Breast epithelium (tissue), 4 donors: ENCODE results near the gene PMEPA1. TPM values are rescaled to one million over a fixed set of nuclear protein-coding genes. Genes with fewer than 3 reads are reported as not detected.

Experiments used
- DNase-seq, 2 donors: peaks; one replicate each; pipeline ENCODE4 v3.0.0-alpha.2; 2019; ENCODE audit warnings: low spot score in 2 of 2
- H3K27ac ChIP-seq, 2 donors: fragments of 200-600 bp; sonication (generic) in 1 of 2; one replicate each; pipeline ENCODE4 v1.5.1; 2016 to 2019; ENCODE audit warnings: mild to moderate bottlenecking in 1 of 2
- H3K27me3 ChIP-seq, 2 donors: fragments of 200-600 bp; sonication (generic) in 1 of 2; one replicate each; pipeline versions ENCODE4 v1.5.1 to v1.6.0; 2017 to 2019; ENCODE audit warnings: control low read depth in 1 of 2, mild to moderate bottlenecking in 1 of 2
- H3K36me3 ChIP-seq: fragments of 200-600 bp; one replicate; pipeline ENCODE4 v1.5.1; 2019
- H3K4me1 ChIP-seq, 2 donors: fragments of 200-600 bp; sonication (generic); one replicate each; pipeline ENCODE4 v1.5.1; 2016 to 2019; ENCODE audit warnings: control low read depth in 1 of 2
- H3K4me3 ChIP-seq, 3 donors: fragments of 200-600 bp; sonication (generic); 1 replicate in 2 of 3; 2 replicates in 1 of 3; pipeline ENCODE4 v1.5.1; 2016 to 2019; ENCODE audit warnings: mild to moderate bottlenecking in 3 of 3, moderate library complexity in 2 of 3
- H3K9me3 ChIP-seq, 2 donors: fragments of 200-600 bp; sonication (generic) in 1 of 2; one replicate each; pipeline ENCODE4 v1.5.1; 2016 to 2019; ENCODE audit warnings: control low read depth in 1 of 2
- POLR2A ChIP-seq: fragments of 450-650 bp; IDR thresholded peaks from one replicate; pipeline ENCODE4 v1.6.1; 2016; ENCODE audit warnings: antibody characterized with exemption, mild to moderate bottlenecking, moderate library complexity
- POLR2AphosphoS5 ChIP-seq, 3 donors: sonication (generic); formaldehyde crosslinking; IDR thresholded peaks; one replicate each; pipeline ENCODE4 v1.6.1; 2017; ENCODE audit warnings: antibody characterized with exemption in 3 of 3
- intact Hi-C: fragments of 100-400 bp; cut with DNase I; formaldehyde crosslinking; loops from one replicate; pipeline ENCODE4 v1.15.1; 2023; ENCODE audit warnings: low total_unique reads
- total RNA-seq, 3 donors: library from RNA; depleted of rRNA; stranded (reverse); fragments of >200 nt; gene quantifications; one replicate each; pipeline ENCODE4 v1.1.0, GENCODE V29; 2016
- TF ChIP-seq, protein P1 (sequence below), 3 donors: fragments of 450-650 bp; IDR thresholded peaks; one replicate each; pipeline ENCODE4 v1.5.1; 2016 to 2017; ENCODE audit warnings: antibody characterized with exemption in 3 of 3, mild to moderate bottlenecking in 3 of 3, moderate library complexity in 3 of 3

Gene PMEPA1
- total RNA-seq, 3 donors from 2014 or later = 9.2 to 13.2 (median 13.1) TPM

DNA sequence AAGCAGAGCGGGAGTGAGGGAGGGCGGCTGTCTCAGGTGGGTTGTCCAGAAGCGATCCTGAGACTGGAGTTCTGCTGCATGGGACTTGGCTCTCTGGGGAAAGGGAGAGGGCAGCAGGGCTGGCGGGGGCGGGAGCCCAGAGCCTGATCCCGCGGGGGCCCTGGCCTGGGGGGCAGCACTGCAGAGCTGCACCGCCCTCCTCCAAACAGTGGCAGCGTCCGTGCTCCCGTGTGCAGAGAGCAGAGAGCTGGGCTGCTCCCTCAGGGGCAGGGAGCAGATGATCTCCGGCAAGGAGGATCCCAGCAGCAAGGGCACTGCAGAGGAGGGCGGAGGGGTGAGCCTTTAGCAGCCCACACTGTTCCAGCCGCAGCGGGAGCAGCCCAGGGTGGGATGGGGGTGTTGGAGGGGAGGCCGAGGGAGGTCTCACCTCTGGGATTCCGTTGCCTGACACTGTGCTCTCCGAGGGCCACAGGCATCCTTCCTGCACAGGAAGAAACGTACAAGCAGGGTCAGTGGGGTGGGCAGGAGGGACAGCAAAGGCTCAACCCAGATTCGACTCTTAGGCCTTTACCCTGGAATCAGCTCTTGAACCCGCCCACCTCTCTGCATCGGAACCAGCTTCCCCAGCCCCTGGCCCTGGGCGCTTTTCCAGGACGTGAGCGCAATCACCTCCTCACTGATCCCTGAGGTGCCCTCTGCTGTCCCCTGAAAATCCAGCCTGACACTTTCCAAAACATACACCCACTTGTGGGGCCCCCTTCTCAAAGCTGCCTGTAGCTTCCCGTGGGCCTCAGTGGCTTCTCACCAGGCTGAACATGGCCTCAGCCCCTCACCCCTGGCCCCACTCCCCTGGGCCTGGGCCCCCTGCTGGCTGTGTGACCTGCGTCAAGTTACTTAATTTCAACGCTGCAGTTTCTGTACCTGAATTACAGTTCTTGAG is 56.9 kb downstream of the PMEPA1 start:
- TF ChIP-seq, protein P1, sequence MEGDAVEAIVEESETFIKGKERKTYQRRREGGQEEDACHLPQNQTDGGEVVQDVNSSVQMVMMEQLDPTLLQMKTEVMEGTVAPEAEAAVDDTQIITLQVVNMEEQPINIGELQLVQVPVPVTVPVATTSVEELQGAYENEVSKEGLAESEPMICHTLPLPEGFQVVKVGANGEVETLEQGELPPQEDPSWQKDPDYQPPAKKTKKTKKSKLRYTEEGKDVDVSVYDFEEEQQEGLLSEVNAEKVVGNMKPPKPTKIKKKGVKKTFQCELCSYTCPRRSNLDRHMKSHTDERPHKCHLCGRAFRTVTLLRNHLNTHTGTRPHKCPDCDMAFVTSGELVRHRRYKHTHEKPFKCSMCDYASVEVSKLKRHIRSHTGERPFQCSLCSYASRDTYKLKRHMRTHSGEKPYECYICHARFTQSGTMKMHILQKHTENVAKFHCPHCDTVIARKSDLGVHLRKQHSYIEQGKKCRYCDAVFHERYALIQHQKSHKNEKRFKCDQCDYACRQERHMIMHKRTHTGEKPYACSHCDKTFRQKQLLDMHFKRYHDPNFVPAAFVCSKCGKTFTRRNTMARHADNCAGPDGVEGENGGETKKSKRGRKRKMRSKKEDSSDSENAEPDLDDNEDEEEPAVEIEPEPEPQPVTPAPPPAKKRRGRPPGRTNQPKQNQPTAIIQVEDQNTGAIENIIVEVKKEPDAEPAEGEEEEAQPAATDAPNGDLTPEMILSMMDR (IDR thresholded peaks at IDR 0.05) = no peak
- TF ChIP-seq POLR2A (no peak), POLR2AphosphoS5 (IDR thresholded peaks at IDR 0.05) (no peak)
- DNase-seq = peak in 1 of 2 donors; percentile 38
- Histone ChIP-seq H3K27me3 (no peaks in the 10 kb centered on the region), H3K4me1 (no peaks in the 10 kb centered on the region), H3K36me3 (no peaks in the 10 kb centered on the region), H3K9me3 (no peaks in the 10 kb centered on the region), H3K4me3 (no peak overlapping the region), H3K27ac (no peak overlapping the region)
- intact Hi-C loops = loop anchor here (1.0 kb wide), 1 partner anchor 39 kb away; no protein-coding TSS in a partner anchor

DNA sequence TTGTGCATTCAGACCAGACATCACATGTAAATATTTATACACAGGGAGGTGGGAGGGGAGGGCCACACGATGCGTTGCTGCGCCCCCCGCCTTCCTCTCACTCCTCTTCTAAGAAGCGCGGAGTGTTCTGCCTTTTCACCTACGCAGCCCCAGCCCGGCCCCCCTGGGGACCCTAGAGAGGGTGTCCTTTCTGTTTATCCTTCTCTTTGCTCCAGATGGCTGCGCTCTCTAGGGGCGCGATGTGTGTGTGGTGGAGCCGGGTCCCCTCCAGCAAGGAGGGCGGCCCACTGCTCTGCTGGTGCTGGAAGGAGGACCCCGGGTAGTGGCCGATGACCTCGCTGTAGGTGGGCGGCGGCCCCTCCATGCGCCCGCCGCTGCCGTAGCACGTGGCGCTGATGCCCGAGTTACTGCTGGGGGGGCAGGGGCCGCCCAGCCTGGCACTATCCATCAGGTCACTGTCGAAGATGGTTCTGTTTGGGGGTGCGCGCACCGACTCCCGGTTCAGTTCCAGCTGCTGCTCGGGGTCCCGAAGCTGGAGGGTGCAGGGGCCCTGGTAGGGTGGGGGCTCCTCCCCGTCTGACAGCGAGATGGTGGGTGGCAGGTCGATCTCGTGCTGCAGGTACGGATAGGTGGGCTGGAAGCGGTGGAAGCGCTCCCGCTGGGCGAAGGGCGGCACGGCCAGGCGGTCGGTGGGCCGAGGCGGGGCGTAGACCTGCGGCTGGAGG is 57.8 kb downstream of the PMEPA1 start:
- Histone ChIP-seq H3K27me3 (no peaks in the 10 kb centered on the region), H3K4me1 (no peaks in the 10 kb centered on the region), H3K9me3 (no peaks in the 10 kb centered on the region), H3K36me3 (no peaks in the 10 kb centered on the region), H3K4me3 (no peak overlapping the region), H3K27ac (no peak overlapping the region)
- DNase-seq = peak in 1 of 2 donors; percentile 47
- TF ChIP-seq POLR2AphosphoS5 (IDR thresholded peaks at IDR 0.05) (no peak), POLR2A (no peak)
- TF ChIP-seq, protein P1 (IDR thresholded peaks at IDR 0.05) = no peak
- intact Hi-C loops = loop anchor here (1.0 kb wide), 1 partner anchor 40 kb away; no protein-coding TSS in a partner anchor

DNA sequence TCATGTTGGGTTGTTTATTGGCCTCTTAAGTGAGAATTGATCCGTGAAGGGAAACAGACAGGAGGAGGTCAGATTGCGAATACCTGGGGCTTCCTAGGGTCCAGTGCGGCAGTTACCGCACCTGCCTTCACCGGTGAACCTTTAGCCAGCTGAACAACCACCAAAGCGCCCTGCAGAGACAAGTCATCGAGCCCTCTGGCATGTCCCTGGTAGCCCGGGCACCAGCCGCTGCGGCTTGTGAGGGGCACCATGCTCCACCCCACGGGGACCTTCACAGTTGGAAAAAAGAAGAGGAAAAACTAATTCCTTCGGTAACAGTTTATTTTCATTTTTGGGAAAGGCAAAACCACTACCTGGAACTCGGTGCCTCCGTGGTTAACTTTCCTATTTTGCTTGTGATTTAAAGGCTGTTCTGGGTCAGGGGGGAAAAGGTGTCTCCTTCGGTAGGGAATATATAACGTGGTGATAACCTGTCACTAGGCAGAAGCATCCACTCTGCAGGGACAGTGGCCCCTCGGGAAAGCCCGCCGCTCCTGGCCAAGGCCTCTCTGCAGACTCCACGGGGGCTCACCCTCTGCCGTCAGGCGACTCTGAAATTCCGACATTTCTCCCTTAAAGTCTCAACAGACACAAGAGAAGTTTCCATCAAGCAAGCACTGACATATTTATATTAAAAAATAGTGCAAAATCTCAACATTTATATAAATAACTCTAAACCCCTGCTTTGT is 58.9 kb downstream of the PMEPA1 start:
- no peak overlapping the region for H3K27ac ChIP-seq
- H3K4me3 ChIP-seq = no peak overlapping the region
- no peaks in the 10 kb centered on the region for H3K9me3 ChIP-seq
- peak in 1 of 2 donors; percentile 33 for DNase-seq
- intact Hi-C loops = no loop called here
- H3K27me3 ChIP-seq = no peaks in the 10 kb centered on the region
- no peaks in the 10 kb centered on the region for H3K4me1 ChIP-seq
- no peaks in the 10 kb centered on the region for H3K36me3 ChIP-seq
- TF ChIP-seq POLR2A (no peak), POLR2AphosphoS5 (IDR thresholded peaks at IDR 0.05) (no peak)

DNA sequence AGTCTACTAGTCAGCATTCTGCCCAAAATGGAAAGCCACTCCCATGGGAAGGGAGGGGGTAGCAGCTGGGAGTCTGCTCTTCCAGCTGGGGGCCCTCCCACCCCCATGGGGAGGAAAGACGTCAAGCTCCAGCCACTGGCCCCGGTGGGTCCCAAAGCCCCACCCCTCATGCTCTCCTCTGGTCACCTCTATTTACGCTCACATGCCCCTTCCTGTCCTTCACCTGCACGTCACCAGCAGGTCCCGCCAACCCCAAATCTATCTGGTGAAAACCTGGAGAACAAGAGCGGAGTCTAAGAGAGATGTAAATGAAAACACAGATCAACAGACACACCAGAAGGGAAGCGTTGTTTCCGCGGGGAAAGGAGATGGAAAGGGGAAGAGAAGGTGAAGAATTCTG is 59.5 kb downstream of the PMEPA1 start:
- TF ChIP-seq POLR2AphosphoS5 (IDR thresholded peaks at IDR 0.05) (no peak), POLR2A (no peak)
- TF ChIP-seq, protein P1 (IDR thresholded peaks at IDR 0.05) = no peak
- Histone ChIP-seq H3K36me3 (no peaks in the 10 kb centered on the region), H3K27ac (no peak overlapping the region), H3K4me1 (no peaks in the 10 kb centered on the region), H3K27me3 (no peaks in the 10 kb centered on the region), H3K9me3 (peaks cover 2 to 3% of the 10 kb centered on the region in 2 donors), H3K4me3 (no peak overlapping the region)
- intact Hi-C loops = no loop called here
- DNase-seq = no peak

DNA sequence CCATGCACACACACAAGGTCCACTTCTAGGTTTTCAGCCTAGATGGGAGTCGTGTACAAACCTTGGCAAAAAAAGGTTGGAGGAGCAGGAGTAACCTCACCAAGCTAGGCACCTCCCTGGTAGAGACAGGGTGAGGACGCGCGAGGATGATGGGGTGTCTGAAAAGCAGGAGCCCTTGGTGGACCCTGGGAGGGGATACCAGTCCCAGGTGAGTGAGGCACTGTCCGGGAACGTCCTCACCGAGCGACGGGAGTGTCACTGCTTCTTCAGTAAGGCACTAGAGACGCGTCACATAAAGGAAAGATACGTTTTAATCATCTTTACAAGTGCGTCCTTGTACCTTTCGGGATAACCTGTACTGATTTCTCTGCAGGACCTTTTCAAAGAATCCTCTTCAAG is 60.2 kb downstream of the PMEPA1 start:
- H3K9me3 ChIP-seq = peaks cover 9 to 10% of the 10 kb centered on the region in 2 donors
- intact Hi-C loops = no loop called here
- no peak for TF ChIP-seq POLR2A
- TF ChIP-seq, protein P1 (IDR thresholded peaks at IDR 0.05) = no peak
- TF ChIP-seq POLR2AphosphoS5 (IDR thresholded peaks at IDR 0.05) = no peak
- no peak overlapping the region for H3K27ac ChIP-seq
- H3K27me3 ChIP-seq = no peaks in the 10 kb centered on the region
- no peak for DNase-seq
- H3K36me3 ChIP-seq = no peaks in the 10 kb centered on the region
- H3K4me3 ChIP-seq = no peak overlapping the region
- H3K4me1 ChIP-seq = no peaks in the 10 kb centered on the region
